K562 (cell line): ENCODE data around the gene ORAI3. TPM values are rescaled to one million over a fixed set of nuclear protein-coding genes. Genes with fewer than 3 reads are reported as not detected.

Experiments
- CTBP1 ChIP-seq: fragments of 450-650 bp; IDR thresholded peaks from 2 replicates; pipeline ENCODE4 v1.6.1; 2016; ENCODE audit warnings: borderline replicate concordance
- CTCF ChIP-seq, 3 experiments: IDR thresholded peaks in 2 of 3; conservative IDR thresholded peaks in 1 of 3; 2 replicates each; pipeline ENCODE4 v1.5.1; 2011 to 2012; ENCODE audit warnings: low read length in 3 of 3, mild to moderate bottlenecking in 3 of 3, control low read depth in 2 of 3, improper control_type of control experiment in 1 of 3, inconsistent platforms in 1 of 3, low read depth in 1 of 3, mixed read lengths in 1 of 3, moderate library complexity in 1 of 3; ENCODE audit not compliant: insufficient read depth in 2 of 3
- FOXA3 ChIP-seq, 2 experiments: fragments of 450-650 bp in 1 of 2; sonication (generic) in 1 of 2; formaldehyde crosslinking; IDR thresholded peaks in 1 of 2; conservative IDR thresholded peaks in 1 of 2; 2 replicates each; pipeline versions ENCODE4 v1.4.0 to v1.8.0; 2020 to 2022; ENCODE audit warnings: mild to moderate bottlenecking in 2 of 2, missing genetic modification reagents in 1 of 2
- HDAC1 ChIP-seq, 2 experiments: fragments of 450-650 bp; IDR thresholded peaks; 2 replicates each; pipeline ENCODE4 v1.6.1; 2016 to 2017; ENCODE audit warnings: inconsistent platforms in 1 of 2, mild to moderate bottlenecking in 1 of 2, moderate library complexity in 1 of 2
- HDGF ChIP-seq: fragments of 450-650 bp; IDR thresholded peaks from 2 replicates; pipeline ENCODE4 v1.6.1; 2016
- JUND ChIP-seq, 2 experiments: IDR thresholded peaks; 2 replicates in 1 of 2; 3 replicates in 1 of 2; pipeline ENCODE4 v1.6.1; 2011; ENCODE audit warnings: borderline replicate concordance in 2 of 2, low read depth in 2 of 2, low read length in 2 of 2, improper control_type of control experiment in 1 of 2, missing biosample characterization in 1 of 2, missing genetic modification characterization in 1 of 2, missing genetic modification reagents in 1 of 2
- MLLT1 ChIP-seq, 2 experiments: fragments of 450-650 bp; IDR thresholded peaks; 2 replicates each; pipeline ENCODE4 v1.6.1; 2016
- NBN ChIP-seq: fragments of 450-650 bp; IDR thresholded peaks from 2 replicates; pipeline ENCODE4 v1.6.1; 2016; ENCODE audit warnings: low read depth, mild to moderate bottlenecking
- PKNOX1 ChIP-seq: fragments of 450-650 bp; IDR thresholded peaks from 2 replicates; pipeline ENCODE4 v1.6.1; 2016
- POLR2A ChIP-seq: fragments of 450-650 bp; conservative IDR thresholded peaks from 2 replicates; pipeline ENCODE4 v1.6.1; 2016
- RAD21 ChIP-seq, 2 experiments: fragments of 250-450 bp in 1 of 2; fragments of 450-650 bp in 1 of 2; sonication (Bioruptor Pico) in 1 of 2; formaldehyde crosslinking in 1 of 2; IDR thresholded peaks in 1 of 2; conservative IDR thresholded peaks in 1 of 2; 2 replicates each; pipeline versions ENCODE4 v1.4.0 to v1.8.0; 2020 to 2022; ENCODE audit warnings: mild to moderate bottlenecking in 2 of 2, moderate library complexity in 1 of 2
- RCOR1 ChIP-seq, 2 experiments: IDR thresholded peaks; 2 replicates each; pipeline ENCODE4 v1.6.1; 2012; ENCODE audit warnings: low read depth in 2 of 2, low read length in 2 of 2, borderline replicate concordance in 1 of 2, improper control_type of control experiment in 1 of 2
- SMC3 ChIP-seq: conservative IDR thresholded peaks from 2 replicates; pipeline ENCODE4 v1.6.1; 2011; ENCODE audit warnings: low read depth, low read length, improper control_type of control experiment; ENCODE audit not compliant: insufficient read depth
- TCF3 ChIP-seq: sonication (generic); formaldehyde crosslinking; IDR thresholded peaks from 2 replicates; pipeline ENCODE4 v1.4.0; 2020; ENCODE audit warnings: mild to moderate bottlenecking, missing genetic modification reagents
- TOE1 ChIP-seq, 2 experiments: fragments of 450-650 bp in 1 of 2; sonication (generic) in 1 of 2; formaldehyde crosslinking in 1 of 2; IDR thresholded peaks; 2 replicates each; pipeline versions ENCODE4 v1.7.1 to v1.8.0; 2016 to 2022; ENCODE audit warnings: borderline replicate concordance in 2 of 2, mild to moderate bottlenecking in 2 of 2, antibody characterized with exemption in 1 of 2, inconsistent platforms in 1 of 2, low read depth in 1 of 2, missing genetic modification reagents in 1 of 2, moderate library complexity in 1 of 2
- U2AF2 ChIP-seq: fragments of 200-400 bp; formaldehyde crosslinking; optimal IDR thresholded peaks from 2 replicates; pipeline ENCODE3; 2017; ENCODE audit warnings: low read depth, mild to moderate bottlenecking, low read length
- YY1 ChIP-seq, 3 experiments: IDR thresholded peaks; 2 replicates each; pipeline ENCODE4 v1.6.1; 2011; ENCODE audit warnings: low read length in 2 of 3, mild to moderate bottlenecking in 2 of 3, moderate library complexity in 2 of 3, borderline replicate concordance in 1 of 3, control low read depth in 1 of 3, low read depth in 1 of 3; ENCODE audit not compliant: insufficient read depth in 3 of 3, insufficient replicate concordance in 2 of 3, control insufficient read depth in 1 of 3, insufficient read length in 1 of 3; ENCODE audit errors: extremely low read depth in 1 of 3
- ZFP30 ChIP-seq: fragments of 250-450 bp; sonication (Bioruptor Pico); IDR thresholded peaks from 2 replicates; pipeline ENCODE4 v1.8.0; 2022; ENCODE audit warnings: moderate library complexity, mild to moderate bottlenecking, inconsistent platforms, borderline replicate concordance
- ZNF174 ChIP-seq: fragments of 250-450 bp; sonication (Bioruptor Pico); IDR thresholded peaks from 2 replicates; pipeline ENCODE4 v1.4.0; 2020; ENCODE audit warnings: mild to moderate bottlenecking
- ZNF766 ChIP-seq: fragments of 200-800 bp; sonication (Bioruptor generic); conservative IDR thresholded peaks from 2 replicates; pipeline ENCODE4 v1.6.1; 2016; ENCODE audit warnings: missing genetic modification characterization, missing compliant biosample characterization
- polyA plus RNA-seq, 8 experiments: library from polyadenylated mRNA; depleted of rRNA in 4 of 8; stranded (reverse) in 5 of 8; unstranded in 3 of 8; fragments of >200 nt; fragmentation: Nextera tagmentation in 2 of 8; fragmentation: Illumina TruSeq in 1 of 8; extraction: Ambion mirVana in 2 of 8; extraction: Trizol in 1 of 8; gene quantifications; 2 replicates each; pipeline versions ENCODE4 v1.2.1 to v1.2.3, GENCODE V29; 2011 to 2014; ENCODE audit warnings: inconsistent platforms in 1 of 8, missing spikeins in 1 of 8
- total RNA-seq, 7 experiments: library from RNA; depleted of rRNA in 6 of 7; stranded (reverse); fragments of >200 nt in 6 of 7; fragmentation: Illumina TruSeq in 2 of 7; extraction: Trizol in 2 of 7; gene quantifications; 2 replicates each; pipeline versions ENCODE4 v1.2.1 to v1.2.3, GENCODE V29; 2011 to 2021; ENCODE audit warnings: low replicate concordance in 1 of 7

ORAI3 gene
- total and polyA plus RNA-seq, 9 of the 15 experiments (the other 6 are each of a cell fraction or from before 2014, with no cell fraction given) = 4.9 to 23.3 (median 14.1) TPM

GRCh38 chr16:30934827-30935557 is 13.9 kb upstream of the ORAI3 start (continued):
- TF ChIP-seq TOE1 (IDR thresholded peaks at IDR 0.05; ENCODE audit: borderline replicate concordance) (0 out of 2 replicates have a peak, but pooled peaks have one; percentile 16), TOE1 (CRISPR knock-in tag; IDR thresholded peaks at IDR 0.05; ENCODE audit: borderline replicate concordance, low read depth) (no peak), HDAC1 (IDR thresholded peaks at IDR 0.05) (peak in 1 of 2 experiments; percentile 39; a peak in 1 of 4 replicates), CTBP1 (peak; percentile 78; the same call in 1 of the 2 replicates), RCOR1 (IDR thresholded peaks at IDR 0.05; ENCODE audit: borderline replicate concordance in 1 of 2, low read depth in 2 of 2, low read length in 2 of 2) (peak in 1 of 2 experiments; percentile 74; a peak in 2 of 4 replicates), YY1 (IDR thresholded peaks at IDR 0.05; ENCODE audit: borderline replicate concordance in 1 of 3, control insufficient read depth in 1 of 3, extremely low read depth in 1 of 3, insufficient read depth in 3 of 3, insufficient read length in 1 of 3, insufficient replicate concordance in 2 of 3, low read depth in 1 of 3, low read length in 2 of 3) (peak in 2 of 3 experiments; percentile 46 to 66), PKNOX1 (peak; percentile 63), FOXA3 (CRISPR knock-in tag; conservative IDR thresholded peaks at IDR 0.05 in 1 of 2, IDR thresholded peaks at IDR 0.05 in 1 of 2) (0 out of 4 replicates have a peak, but pooled peaks of 1 of the 2 experiments have one; percentile 45), SMC3 (peak; percentile 38; the same call in 1 of the 2 replicates), JUND (IDR thresholded peaks at IDR 0.05; ENCODE audit: borderline replicate concordance, low read depth, low read length) (peak; percentile 66; the same call in 1 of the 2 replicates), JUND (tag; IDR thresholded peaks at IDR 0.05; ENCODE audit: borderline replicate concordance, low read depth, low read length) (peak; percentile 68; the same call in 2 of the 3 replicates), CTCF (IDR thresholded peaks at IDR 0.05 in 2 of 3, conservative IDR thresholded peaks at IDR 0.05 in 1 of 3; ENCODE audit: insufficient read depth in 2 of 3, low read depth in 1 of 3, low read length in 3 of 3) (peak; percentile 82 to 95 (median 85)), ZNF766 (0 out of 2 replicates have a peak, but pooled peaks have one; percentile 46), MLLT1 (IDR thresholded peaks at IDR 0.05) (0 out of 4 replicates have a peak, but pooled peaks of 1 of the 2 experiments have one; percentile 61), RAD21 (CRISPR knock-in tag; conservative IDR thresholded peaks at IDR 0.05 in 1 of 2, IDR thresholded peaks at IDR 0.05 in 1 of 2) (peak; percentile 66 to 80), HDGF (0 out of 2 replicates have a peak, but pooled peaks have one; percentile 74), ZFP30 (CRISPR knock-in tag) (no peak), ZNF174 (no peak), TCF3 (no peak), NBN (0 out of 2 replicates have a peak, but pooled peaks have one; percentile 38), U2AF2 (no peak), POLR2A (0 out of 2 replicates have a peak, but pooled peaks have one; percentile 29)
